Activated T-cell treated with anti-CD3 and anti-CD28 coated beads for 4 hours (primary cell): ENCODE data around the gene ATP2A3.

ENCODE experiments used
- DNase-seq: peaks from one replicate; pipeline ENCODE4 v3.0.0-alpha.2; 2020

Gene ATP2A3

GRCh38 chr17:3972281-3972731 lies 8.1 kb upstream of the ATP2A3 start:
- DNase-seq, result no peak

GRCh38 chr17:3970668-3971067 lies 6.4 kb upstream of the ATP2A3 start:
- DNase-seq, result no peak

GRCh38 chr17:3969963-3970362 lies 5.7 kb upstream of the ATP2A3 start:
- no peak for DNase-seq

- DNase-seq, result no peak
These were observed 4.8 kb upstream of the ATP2A3 start for GRCh38 chr17:3968886-3969524.

GRCh38 chr17:3968015-3968414 lies 3.8 kb upstream of the ATP2A3 start:
- DNase-seq, result no peak

GRCh38 chr17:3966720-3967363 lies 2.6 kb upstream of the ATP2A3 start:
- no peak for DNase-seq

GRCh38 chr17:3965118-3965800 lies 1.0 kb upstream of the ATP2A3 start:
- peak; percentile 42 for DNase-seq

GRCh38 chr17:3963237-3964201 lies 718 bp downstream of the ATP2A3 start:
- peak; percentile 28 for DNase-seq

GRCh38 chr17:3962965-3963236 lies 1.3 kb downstream of the ATP2A3 start:
- DNase-seq, result no peak

GRCh38 chr17:3962217-3962964 lies 1.8 kb downstream of the ATP2A3 start:
- DNase-seq, result no peak

GRCh38 chr17:3961564-3962047 lies 2.6 kb downstream of the ATP2A3 start:
- no peak for DNase-seq

- DNase-seq, result no peak
These were observed 3.5 kb downstream of the ATP2A3 start for GRCh38 chr17:3960764-3961163.

- no peak for DNase-seq
These were observed 4.2 kb downstream of the ATP2A3 start for GRCh38 chr17:3959921-3960601.

GRCh38 chr17:3959295-3959899 lies 4.8 kb downstream of the ATP2A3 start:
- DNase-seq, result no peak

- DNase-seq, result no peak
These were observed 6.3 kb downstream of the ATP2A3 start for GRCh38 chr17:3957735-3958599.

- no peak for DNase-seq
These were observed 7.3 kb downstream of the ATP2A3 start for GRCh38 chr17:3956983-3957382.

- DNase-seq, result no peak
These were observed 7.8 kb downstream of the ATP2A3 start for GRCh38 chr17:3956327-3956957.

- no peak for DNase-seq
These were observed 8.6 kb downstream of the ATP2A3 start for GRCh38 chr17:3955673-3955988.

GRCh38 chr17:3954976-3955672 lies 9.1 kb downstream of the ATP2A3 start:
- no peak for DNase-seq
